Stimulated activated naive CD8-positive, alpha-beta T cell treated with anti-CD3 and anti-CD28 coated beads, Interleukin-15, amount 100 ng/mL, for 72 hours (primary cell): ENCODE data around the gene DNAJC18.
A peak's percentile ranks its signal among the peaks of the same experiment; 100 is the strongest.
"Not testable (repeated sequence)": the region's sequence is repeated elsewhere in the genome, so short reads cannot be mapped to it uniquely, and the experiment has no call there.

ENCODE experiments used
- ATAC-seq: fragments of 150-1000 bp; cut with Tn5 transposase; 2 replicates; pipeline ENCODE4 v1.10.0; 2021; ENCODE audit warnings: mild to moderate bottlenecking, moderate library complexity
- DNase-seq, 2 donors: peaks; one replicate each; pipeline ENCODE4 v3.0.0; 2021 to 2022
- H3K27ac Mint-ChIP-seq, 2 donors: one replicate each; pipeline ENCODE4 v1.8.0; 2022; ENCODE audit warnings: mild to moderate bottlenecking in 2 of 2, mixed read lengths in 2 of 2, moderate library complexity in 2 of 2
- H3K27me3 Mint-ChIP-seq: one replicate; pipeline ENCODE4 v1.8.0; 2022; ENCODE audit warnings: mixed read lengths
- H3K4me1 Mint-ChIP-seq: one replicate; pipeline ENCODE4 v1.8.0; 2022; ENCODE audit warnings: mild to moderate bottlenecking, mixed read lengths
- H3K4me3 Mint-ChIP-seq, 2 donors: one replicate each; pipeline ENCODE4 v1.8.0; 2022; ENCODE audit warnings: mild to moderate bottlenecking in 2 of 2, mixed read lengths in 2 of 2, moderate library complexity in 1 of 2
- H3K9me3 Mint-ChIP-seq, 2 donors: one replicate each; pipeline ENCODE4 v1.8.0; 2022; ENCODE audit warnings: mixed read lengths in 2 of 2

Gene DNAJC18

GRCh38 chr5:139392678-139393496 lies 46.4 kb downstream of the DNAJC18 start:
- H3K4me1 Mint-ChIP-seq: peaks cover 77% of the 10 kb centered on the region
- H3K4me3 Mint-ChIP-seq: peak overlapping the region; percentile 94 to 100
- H3K27me3 Mint-ChIP-seq: no peaks in the 10 kb centered on the region
- ATAC-seq: peak; percentile 79
- H3K9me3 Mint-ChIP-seq: no peaks in the 10 kb centered on the region
- DNase-seq: peak; percentile 94
- peak overlapping the region; percentile 88 to 98 for H3K27ac Mint-ChIP-seq

- Mint-ChIP-seq H3K9me3 (no peaks in the 10 kb centered on the region), H3K4me3 (peak overlapping the region; percentile 94 to 100), H3K27ac (peak overlapping the region in 1 of 2 donors; percentile 88), H3K4me1 (peaks cover 79% of the 10 kb centered on the region), H3K27me3 (no peaks in the 10 kb centered on the region)
- peak; percentile 37 for ATAC-seq
- DNase-seq: no peak
Observed at GRCh38 chr5:139392324-139392677, 47.0 kb downstream of the DNAJC18 start.

- DNase-seq (peak in 1 of 2 donors; percentile 48), ATAC-seq (peak; percentile 15)
- H3K9me3 Mint-ChIP-seq: no peaks in the 10 kb centered on the region
- peaks cover 79% of the 10 kb centered on the region for H3K4me1 Mint-ChIP-seq
- H3K4me3 Mint-ChIP-seq: peak overlapping the region; percentile 94 to 100
- peak overlapping the region; percentile 94 to 98 for H3K27ac Mint-ChIP-seq
- no peaks in the 10 kb centered on the region for H3K27me3 Mint-ChIP-seq
Observed at GRCh38 chr5:139391570-139392323, 47.6 kb downstream of the DNAJC18 start.

- Mint-ChIP-seq H3K4me1 (peaks cover 79% of the 10 kb centered on the region), H3K4me3 (peak overlapping the region; percentile 94 to 100), H3K27ac (peak overlapping the region; percentile 94 to 98), H3K27me3 (no peaks in the 10 kb centered on the region), H3K9me3 (no peaks in the 10 kb centered on the region)
- ATAC-seq (no peak), DNase-seq (no peak)
Observed at GRCh38 chr5:139390639-139391569, 48.4 kb downstream of the DNAJC18 start.

GRCh38 chr5:139389701-139390638 lies 49.4 kb downstream of the DNAJC18 start, which contains the start of gene MZB1:
Gene MZB1 (minus strand): TSS chr5:139389913. CDS start chr5:139389856, 57 bp downstream.
- Mint-ChIP-seq H3K4me1 (peaks cover 79% of the 10 kb centered on the region), H3K27ac (peak within 1 kb of the TSS; percentile 94 to 98), H3K9me3 (no peaks in the 10 kb centered on the region), H3K4me3 (peak within 1 kb of the TSS; percentile 94 to 100), H3K27me3 (no peaks in the 10 kb centered on the region)
- peak; percentile 77 to 89 for DNase-seq
- peak; percentile 76 for ATAC-seq

GRCh38 chr5:139388198-139388821 lies 51.0 kb downstream of the DNAJC18 start:
- H3K27me3 Mint-ChIP-seq: no peaks in the 10 kb centered on the region
- no peak for DNase-seq
- peak overlapping the region in 1 of 2 donors; percentile 87 for H3K27ac Mint-ChIP-seq
- H3K4me3 Mint-ChIP-seq: peak overlapping the region in 1 of 2 donors; percentile 70
- no peaks in the 10 kb centered on the region for H3K9me3 Mint-ChIP-seq
- ATAC-seq: no peak
- peaks cover 86% of the 10 kb centered on the region for H3K4me1 Mint-ChIP-seq

GRCh38 chr5:139387611-139388197 lies 51.6 kb downstream of the DNAJC18 start:
- Mint-ChIP-seq H3K27me3 (no peaks in the 10 kb centered on the region), H3K9me3 (no peaks in the 10 kb centered on the region), H3K4me3 (peak overlapping the region in 1 of 2 donors; percentile 70), H3K27ac (peak overlapping the region in 1 of 2 donors; percentile 87), H3K4me1 (peaks cover 80% of the 10 kb centered on the region)
- DNase-seq (no peak), ATAC-seq (no peak)

GRCh38 chr5:139386956-139387355 lies 52.4 kb downstream of the DNAJC18 start:
- not testable (repeated sequence) for H3K27ac Mint-ChIP-seq, H3K4me3 Mint-ChIP-seq, DNase-seq, H3K27me3 Mint-ChIP-seq, ATAC-seq, H3K9me3 Mint-ChIP-seq
- H3K4me1 Mint-ChIP-seq: peaks cover 79% of the 10 kb centered on the region

GRCh38 chr5:139386050-139386438 lies 53.3 kb downstream of the DNAJC18 start:
- Mint-ChIP-seq H3K4me3 (no peak overlapping the region), H3K4me1 (peaks cover 70% of the 10 kb centered on the region), H3K9me3 (no peaks in the 10 kb centered on the region), H3K27ac (no peak overlapping the region), H3K27me3 (no peaks in the 10 kb centered on the region)
- no peak for ATAC-seq
- no peak for DNase-seq

- Mint-ChIP-seq H3K9me3 (no peaks in the 10 kb centered on the region), H3K4me3 (peak overlapping the region; percentile 72 to 77), H3K27me3 (no peaks in the 10 kb centered on the region), H3K4me1 (peaks cover 63% of the 10 kb centered on the region), H3K27ac (peak overlapping the region; percentile 93 to 94)
- DNase-seq (no peak), ATAC-seq (no peak)
Observed at GRCh38 chr5:139385061-139386049, 54.0 kb downstream of the DNAJC18 start.

- ATAC-seq: no peak
- H3K27me3 Mint-ChIP-seq: no peaks in the 10 kb centered on the region
- H3K9me3 Mint-ChIP-seq: no peaks in the 10 kb centered on the region
- DNase-seq: no peak
- H3K4me1 Mint-ChIP-seq: peaks cover 55% of the 10 kb centered on the region
- H3K4me3 Mint-ChIP-seq: peak overlapping the region; percentile 72 to 77
- H3K27ac Mint-ChIP-seq: peak overlapping the region; percentile 93 to 94
Observed at GRCh38 chr5:139384591-139385051, 54.7 kb downstream of the DNAJC18 start.

GRCh38 chr5:139383993-139384590 lies 55.2 kb downstream of the DNAJC18 start:
- H3K27ac Mint-ChIP-seq: peak overlapping the region; percentile 56 to 94
- peaks cover 55% of the 10 kb centered on the region for H3K4me1 Mint-ChIP-seq
- peak overlapping the region; percentile 1 to 77 for H3K4me3 Mint-ChIP-seq
- DNase-seq (no peak), ATAC-seq (no peak)
- H3K9me3 Mint-ChIP-seq: no peaks in the 10 kb centered on the region
- H3K27me3 Mint-ChIP-seq: no peaks in the 10 kb centered on the region
